CD14-positive monocyte (primary cell): Measurements from ENCODE around the gene SYTL3. TPM values are rescaled to one million over a fixed set of nuclear protein-coding genes. Genes with fewer than 3 reads are reported as not detected.
"Not testable (repeated sequence)": the region's sequence is repeated elsewhere in the genome, so short reads cannot be mapped to it uniquely, and the experiment has no call there.

Experiments used
- DNase-seq, 3 donors: peaks; one replicate each; pipeline ENCODE4 v3.0.0-alpha.2; 2011 to 2022
- H2AFZ ChIP-seq: 2 replicates; pipeline ENCODE4 v1.6.0; 2012; ENCODE audit warnings: mild to moderate bottlenecking, low read depth, low read length, inconsistent platforms; ENCODE audit not compliant: insufficient read depth, poor library complexity, severe bottlenecking
- H3K27ac ChIP-seq, 2 donors: 1 replicate in 1 of 2; 2 replicates in 1 of 2; pipeline ENCODE4 v1.5.1; 2012 to 2013; ENCODE audit warnings: low read length in 2 of 2, control low read depth in 1 of 2, inconsistent platforms in 1 of 2, low read depth in 1 of 2, mild to moderate bottlenecking in 1 of 2
- H3K27me3 ChIP-seq, 2 donors: one replicate each; pipeline versions ENCODE4 v1.6.0 to v1.6.1; 2011 to 2013; ENCODE audit warnings: low read length in 2 of 2; ENCODE audit not compliant: control insufficient read depth in 2 of 2, insufficient read depth in 2 of 2
- H3K36me3 ChIP-seq, 2 donors: replicated peaks in 1 of 2; 1 replicate in 1 of 2; 2 replicates in 1 of 2; pipeline versions ENCODE4 v1.5.1 to v1.6.1; 2012 to 2013; ENCODE audit warnings: low read length in 2 of 2, control low read depth in 1 of 2, inconsistent platforms in 1 of 2, mild to moderate bottlenecking in 1 of 2; ENCODE audit not compliant: insufficient read depth in 2 of 2, control insufficient read depth in 1 of 2
- H3K4me1 ChIP-seq, 2 donors: 1 replicate in 1 of 2; 2 replicates in 1 of 2; pipeline versions ENCODE4 v1.5.1 to v1.6.1; 2012 to 2013; ENCODE audit warnings: low read length in 2 of 2, control low read depth in 1 of 2, inconsistent platforms in 1 of 2, mild to moderate bottlenecking in 1 of 2, moderate library complexity in 1 of 2; ENCODE audit not compliant: insufficient read depth in 2 of 2, control insufficient read depth in 1 of 2
- H3K4me2 ChIP-seq: replicated peaks from 2 replicates; pipeline ENCODE3; 2012; ENCODE audit warnings: low read length, moderate library complexity, mild to moderate bottlenecking; ENCODE audit not compliant: poor library complexity, severe bottlenecking; ENCODE audit errors: extremely low read depth
- H3K4me3 ChIP-seq, 3 experiments: fragments of 200-600 bp in 1 of 3; sonication (generic) in 1 of 3; replicated peaks in 1 of 3; 1 replicate in 2 of 3; 2 replicates in 1 of 3; pipeline ENCODE4 v1.5.1; 2011 to 2013; ENCODE audit warnings: low read length in 3 of 3, mild to moderate bottlenecking in 3 of 3, control low read depth in 2 of 3, low read depth in 2 of 3, inconsistent platforms in 1 of 3, moderate library complexity in 1 of 3
- H3K79me2 ChIP-seq: 2 replicates; pipeline ENCODE4 v1.6.0; 2012; ENCODE audit warnings: mild to moderate bottlenecking, control low read depth, inconsistent platforms, low read length, moderate library complexity; ENCODE audit not compliant: insufficient read depth
- H3K9ac ChIP-seq: 2 replicates; pipeline ENCODE4 v1.6.0; 2017; ENCODE audit warnings: low read length, mild to moderate bottlenecking; ENCODE audit not compliant: insufficient read depth, poor library complexity, severe bottlenecking
- H3K9me3 ChIP-seq, 2 donors: replicated peaks in 1 of 2; 1 replicate in 1 of 2; 2 replicates in 1 of 2; pipeline versions ENCODE4 v1.5.1 to v1.6.1; 2012 to 2013; ENCODE audit warnings: low read length in 2 of 2, control low read depth in 1 of 2; ENCODE audit not compliant: control insufficient read depth in 1 of 2, insufficient read depth in 1 of 2
- H4K20me1 ChIP-seq: 2 replicates; pipeline ENCODE4 v1.6.0; 2012; ENCODE audit warnings: mild to moderate bottlenecking, low read length, control low read depth, moderate library complexity; ENCODE audit not compliant: insufficient read depth
- H3K27ac Mint-ChIP-seq, 7 donors: one replicate each; pipeline ENCODE4 v1.8.0; 2020; ENCODE audit warnings: mild to moderate bottlenecking in 7 of 7, mixed read lengths in 7 of 7, moderate library complexity in 6 of 7, inconsistent platforms in 2 of 7
- H3K27me3 Mint-ChIP-seq, 3 donors: one replicate each; pipeline ENCODE4 v1.8.0; 2021 to 2022; ENCODE audit warnings: low read depth in 3 of 3, mild to moderate bottlenecking in 3 of 3, mixed read lengths in 3 of 3, moderate library complexity in 3 of 3, inconsistent platforms in 1 of 3
- H3K36me3 Mint-ChIP-seq, 2 donors: one replicate each; pipeline ENCODE4 v1.8.0; 2020; ENCODE audit warnings: mixed read lengths in 2 of 2, inconsistent platforms in 1 of 2, mild to moderate bottlenecking in 1 of 2
- H3K4me1 Mint-ChIP-seq: one replicate; pipeline ENCODE4 v1.8.0; 2020; ENCODE audit warnings: mild to moderate bottlenecking, mixed read lengths
- H3K4me3 Mint-ChIP-seq, 2 donors: one replicate each; pipeline ENCODE4 v1.8.0; 2020; ENCODE audit warnings: mild to moderate bottlenecking in 2 of 2, mixed read lengths in 2 of 2, moderate library complexity in 1 of 2
- H3K9me3 Mint-ChIP-seq, 7 donors: one replicate each; pipeline ENCODE4 v1.8.0; 2020 to 2022; ENCODE audit warnings: mixed read lengths in 7 of 7, mild to moderate bottlenecking in 6 of 7, moderate library complexity in 6 of 7, inconsistent platforms in 2 of 7
- WGBS: methylation state at CpG from one replicate; pipeline ENCODE4 v1.1.5; 2013; ENCODE audit warnings: missing lambda C conversion rate; ENCODE audit not compliant: insufficient coverage; 5-methylcytosine and 5-hydroxymethylcytosine counted together
- intact Hi-C, 2 donors: fragments of 100-400 bp; cut with micrococcal nuclease; formaldehyde crosslinking; loops; one replicate each; pipeline versions ENCODE4 v1.15.0 to v1.15.1; 2023
- polyA plus RNA-seq, 3 donors: library from polyadenylated mRNA; depleted of rRNA in 1 of 3; unstranded in 2 of 3; stranded (reverse) in 1 of 3; fragments of 300-500 nt in 2 of 3; fragments of >200 nt in 1 of 3; fragmentation: Illumina TruSeq in 2 of 3; gene quantifications; 1 replicate in 2 of 3; 2 replicates in 1 of 3; pipeline ENCODE4 v1.2.3, GENCODE V29; 2012 to 2021
- TF ChIP-seq, protein P1 (sequence below): fragments of 200-600 bp; IDR thresholded peaks from one replicate; pipeline ENCODE4 v1.8.0; 2022; ENCODE audit warnings: antibody characterized with exemption, mild to moderate bottlenecking

The SYTL3 gene
- polyA plus RNA-seq, 3 donors, result 14.6 to 18.7 (median 14.8) TPM

DNA sequence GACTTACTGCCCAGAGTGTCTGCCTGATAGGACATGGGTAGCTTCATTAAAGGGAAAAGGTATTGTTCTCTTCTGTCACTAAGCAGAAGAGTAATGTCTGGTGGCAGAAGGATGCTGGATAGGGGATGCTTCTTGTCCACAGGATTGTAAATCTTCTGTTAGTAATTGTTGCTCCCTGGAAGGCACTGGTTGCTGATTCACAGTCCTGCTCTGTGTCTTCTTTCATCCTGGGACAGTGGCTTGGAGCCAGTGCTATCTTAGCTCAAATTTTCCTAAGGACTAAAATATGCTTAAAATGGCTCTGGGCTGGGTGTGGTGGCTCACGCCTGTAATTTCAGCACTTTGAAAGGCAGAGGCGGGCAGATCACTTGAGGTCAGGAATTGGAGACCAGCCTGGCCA lies 48.0 kb downstream of the SYTL3 start:
- Histone ChIP-seq H3K27me3 (no peaks in the 10 kb centered on the region), H4K20me1 (no peaks in the 10 kb centered on the region), H3K4me1 (no peaks in the 10 kb centered on the region), H3K9me3 (no peaks in the 10 kb centered on the region), H3K79me2 (no peaks in the 10 kb centered on the region), H3K4me2 (no peak overlapping the region), H3K9ac (no peak overlapping the region), H3K27ac (no peak overlapping the region), H3K4me3 (no peak overlapping the region), H2AFZ (no peak overlapping the region), H3K36me3 (peaks cover 3 to 9% of the 10 kb centered on the region in 2 donors)
- Mint-ChIP-seq H3K27ac (no peak overlapping the region), H3K27me3 (peaks cover 0 to 1% (median 0%) of the 10 kb centered on the region in 3 donors), H3K36me3 (peaks cover 12 to 29% of the 10 kb centered on the region in 2 donors), H3K4me1 (no peaks in the 10 kb centered on the region), H3K4me3 (no peak overlapping the region), H3K9me3 (peaks cover 0 to 4% (median 0%) of the 10 kb centered on the region in 7 donors)
- intact Hi-C loops, result loop anchor here (10.0 kb wide), 2 partner anchors 53 to 473 kb away; partner anchors contain the start of gene DYNLT1 (in 1 of the 2)
- DNase-seq, result no peak
- WGBS, result no CpG with 5 or more reads among the region's 2 CpGs
- TF ChIP-seq, protein P1, sequence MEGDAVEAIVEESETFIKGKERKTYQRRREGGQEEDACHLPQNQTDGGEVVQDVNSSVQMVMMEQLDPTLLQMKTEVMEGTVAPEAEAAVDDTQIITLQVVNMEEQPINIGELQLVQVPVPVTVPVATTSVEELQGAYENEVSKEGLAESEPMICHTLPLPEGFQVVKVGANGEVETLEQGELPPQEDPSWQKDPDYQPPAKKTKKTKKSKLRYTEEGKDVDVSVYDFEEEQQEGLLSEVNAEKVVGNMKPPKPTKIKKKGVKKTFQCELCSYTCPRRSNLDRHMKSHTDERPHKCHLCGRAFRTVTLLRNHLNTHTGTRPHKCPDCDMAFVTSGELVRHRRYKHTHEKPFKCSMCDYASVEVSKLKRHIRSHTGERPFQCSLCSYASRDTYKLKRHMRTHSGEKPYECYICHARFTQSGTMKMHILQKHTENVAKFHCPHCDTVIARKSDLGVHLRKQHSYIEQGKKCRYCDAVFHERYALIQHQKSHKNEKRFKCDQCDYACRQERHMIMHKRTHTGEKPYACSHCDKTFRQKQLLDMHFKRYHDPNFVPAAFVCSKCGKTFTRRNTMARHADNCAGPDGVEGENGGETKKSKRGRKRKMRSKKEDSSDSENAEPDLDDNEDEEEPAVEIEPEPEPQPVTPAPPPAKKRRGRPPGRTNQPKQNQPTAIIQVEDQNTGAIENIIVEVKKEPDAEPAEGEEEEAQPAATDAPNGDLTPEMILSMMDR, result no peak

DNA sequence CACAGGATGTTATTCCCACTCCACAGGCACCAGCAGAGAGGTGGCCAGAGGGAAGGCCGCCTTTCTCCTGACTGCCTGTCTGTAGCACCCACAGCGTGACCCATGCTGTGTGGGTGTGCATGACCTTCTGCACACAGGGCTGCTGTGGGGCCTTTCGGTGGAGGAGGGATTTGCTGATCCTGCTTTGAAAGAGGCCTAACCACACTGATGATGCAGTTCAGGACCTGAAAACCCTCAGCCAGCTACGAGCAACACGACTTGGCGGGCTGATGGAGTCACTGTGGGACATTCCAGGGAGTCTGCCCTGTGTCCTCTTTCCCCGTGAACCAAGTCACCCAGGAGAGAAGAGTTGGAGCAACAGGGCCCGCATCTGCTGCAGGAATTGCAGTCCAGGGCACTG lies 49.1 kb downstream of the SYTL3 start:
- Histone ChIP-seq H3K36me3 (peaks cover 3 to 9% of the 10 kb centered on the region in 2 donors), H3K4me2 (no peak overlapping the region), H4K20me1 (peaks cover 4% of the 10 kb centered on the region), H2AFZ (no peak overlapping the region), H3K79me2 (no peaks in the 10 kb centered on the region), H3K9ac (no peak overlapping the region), H3K27me3 (no peaks in the 10 kb centered on the region), H3K9me3 (no peaks in the 10 kb centered on the region), H3K4me3 (no peak overlapping the region), H3K4me1 (peaks cover 1 to 2% of the 10 kb centered on the region in 2 donors), H3K27ac (no peak overlapping the region)
- Mint-ChIP-seq H3K4me3 (no peak overlapping the region), H3K4me1 (peaks cover 7% of the 10 kb centered on the region), H3K36me3 (peaks cover 10 to 21% of the 10 kb centered on the region in 2 donors), H3K27me3 (peaks cover 0 to 1% (median 0%) of the 10 kb centered on the region in 3 donors), H3K27ac (no peak overlapping the region), H3K9me3 (peaks cover 0 to 4% (median 0%) of the 10 kb centered on the region in 7 donors)
- intact Hi-C loops, result loop anchor here (10.0 kb wide), 2 partner anchors 54 to 474 kb away; partner anchors contain the start of gene DYNLT1 (in 1 of the 2)
- 93% methylated on average over 8 of the region's 8 CpGs for WGBS
- TF ChIP-seq, protein P1, result no peak
- no peak for DNase-seq

DNA sequence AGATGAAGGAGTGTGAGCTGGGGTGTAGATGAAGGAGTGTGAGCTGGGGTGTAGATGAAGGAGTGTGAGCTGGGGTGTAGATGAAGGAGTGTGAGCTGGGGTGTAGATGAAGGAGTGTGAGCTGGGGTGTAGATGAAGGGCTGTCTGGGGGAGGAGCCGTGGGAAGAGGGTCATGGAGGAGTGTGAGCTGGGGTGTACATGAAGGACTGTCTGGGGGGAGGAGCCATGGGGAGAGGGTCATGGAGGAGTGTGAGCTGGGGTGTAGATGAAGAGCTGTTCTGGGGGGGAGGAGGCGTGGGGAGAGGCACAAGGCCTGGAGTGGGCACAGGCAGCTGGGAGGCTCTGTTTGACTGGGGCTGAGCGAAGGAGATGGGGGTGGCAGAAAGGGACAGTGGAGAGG lies 51.4 kb downstream of the SYTL3 start:
- Mint-ChIP-seq H3K36me3 (peaks cover 4 to 17% of the 10 kb centered on the region in 2 donors), H3K4me1 (peaks cover 18% of the 10 kb centered on the region), H3K27ac (peak overlapping the region in 1 of 7 donors; percentile 9)
- DNase-seq, H3K4me2 ChIP-seq, H2AFZ ChIP-seq, H3K27me3 ChIP-seq, H3K27me3 Mint-ChIP-seq, H3K4me3 ChIP-seq, H3K9me3 Mint-ChIP-seq, H3K4me3 Mint-ChIP-seq, H3K9me3 ChIP-seq, H3K9ac ChIP-seq, H3K36me3 ChIP-seq, H3K27ac ChIP-seq, H3K79me2 ChIP-seq: not testable (repeated sequence)
- 100% methylated on average over 3 of the region's 3 CpGs for WGBS
- H3K4me1 ChIP-seq, result peaks cover 9 to 10% of the 10 kb centered on the region in 2 donors
- peaks cover 14% of the 10 kb centered on the region for H4K20me1 ChIP-seq
- intact Hi-C loops, result loop anchor here (5.0 to 10.0 kb wide), 4 partner anchors 61 to 434 kb away; no protein-coding TSS in a partner anchor
